Measurements from ENCODE around the gene CCDC192. TPM values are rescaled to one million over a fixed set of nuclear protein-coding genes. Genes with fewer than 3 reads are reported as not detected.

The CCDC192 gene
- total RNA-seq, 1 experiment from 2014 or later: not detected

- Mint-ChIP-seq H3K4me1 (ENCODE audit: insufficient read depth, unreplicated experiment) (no peaks in the 10 kb centered on the region), H3K9me3 (ENCODE audit: unreplicated experiment) (no peaks in the 10 kb centered on the region), H3K4me3 (ENCODE audit: unreplicated experiment) (no peak overlapping the region), H3K36me3 (ENCODE audit: insufficient read depth, unreplicated experiment) (no peaks in the 10 kb centered on the region), H3K27me3 (ENCODE audit: insufficient read depth, unreplicated experiment) (no peaks in the 10 kb centered on the region), H3K27ac (ENCODE audit: low read depth, unreplicated experiment) (no peak overlapping the region)
- no peak for TF ChIP-seq CTCF (IDR thresholded peaks at IDR 0.05; ENCODE audit: unreplicated experiment)
- ChIA-PET POLR2A (interaction anchor here (1.4 to 1.5 kb wide), 2 partner anchors 9 to 10 kb away, joined by 3 to 4 read pairs; no protein-coding TSS in a partner anchor), CTCF (interaction anchor here (0.6 to 1.0 kb wide), 5 partner anchors 10 to 395 kb away, joined by 3 to 4 read pairs (median 3); no protein-coding TSS in a partner anchor)
- no TSS peak for BruUV-seq (replicated peaks)
- no peak for DNase-seq (ENCODE audit: unreplicated experiment)
- intact Hi-C loops (cut with micrococcal nuclease): no loop called here
These were observed 103.6 kb downstream of the CCDC192 start for GRCh38 chr5:127806776-127807175.

DNA sequence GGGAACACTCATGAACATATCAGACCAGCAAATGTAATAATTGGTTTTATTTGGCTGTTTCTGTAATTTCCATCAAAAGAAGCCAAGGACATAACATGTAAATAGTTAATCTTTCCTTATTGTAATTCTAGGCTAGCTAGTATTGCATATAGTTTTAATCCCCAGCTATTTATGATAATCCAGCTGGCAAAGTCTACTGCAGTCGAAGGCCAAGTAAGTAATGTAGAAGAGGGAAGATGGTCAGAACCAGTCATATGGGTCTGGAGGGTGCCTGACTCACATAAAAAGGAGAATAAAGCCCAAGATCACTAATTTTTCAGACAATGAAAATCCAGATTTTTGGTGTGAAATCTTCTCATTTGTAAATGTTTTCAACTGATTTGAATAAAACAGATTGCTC, 106.3 kb downstream of the CCDC192 start:
- no peak for DNase-seq (ENCODE audit: unreplicated experiment)
- Mint-ChIP-seq H3K36me3 (ENCODE audit: insufficient read depth, unreplicated experiment) (no peaks in the 10 kb centered on the region), H3K27ac (ENCODE audit: low read depth, unreplicated experiment) (no peak overlapping the region), H3K4me1 (ENCODE audit: insufficient read depth, unreplicated experiment) (peaks cover 17% of the 10 kb centered on the region), H3K27me3 (ENCODE audit: insufficient read depth, unreplicated experiment) (no peaks in the 10 kb centered on the region), H3K4me3 (ENCODE audit: unreplicated experiment) (no peak overlapping the region), H3K9me3 (ENCODE audit: unreplicated experiment) (no peaks in the 10 kb centered on the region)
- no TSS peak for BruUV-seq (replicated peaks)
- CTCF ChIA-PET: no interaction called here
- POLR2A ChIA-PET: no interaction called here
- TF ChIP-seq CTCF (IDR thresholded peaks at IDR 0.05; ENCODE audit: unreplicated experiment): no peak
- intact Hi-C loops (cut with micrococcal nuclease): no loop called here

DNA sequence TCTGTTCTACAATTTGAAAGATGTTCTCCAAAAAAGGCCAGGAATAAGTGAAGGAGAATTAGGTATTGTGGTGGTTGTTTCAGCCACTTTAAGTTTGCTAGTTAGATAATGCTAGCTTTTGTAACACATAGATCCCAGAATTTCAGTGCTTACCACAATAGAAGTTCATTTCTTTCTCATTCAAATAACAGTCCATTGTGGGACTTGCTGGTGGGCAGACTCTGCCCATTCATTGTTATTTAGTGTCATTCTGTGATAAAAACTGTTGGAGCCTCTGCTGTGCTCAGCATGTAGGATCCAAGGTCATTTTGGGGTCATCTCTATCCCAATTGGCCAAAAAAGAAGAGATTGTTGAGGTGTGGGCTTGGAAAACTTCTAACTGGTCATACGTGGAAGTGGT, 106.8 kb downstream of the CCDC192 start:
- intact Hi-C loops (cut with micrococcal nuclease): loop anchor here (5.0 kb wide), 1 partner anchor 33 kb away; no protein-coding TSS in a partner anchor
- Mint-ChIP-seq H3K27me3 (ENCODE audit: insufficient read depth, unreplicated experiment) (no peaks in the 10 kb centered on the region), H3K4me1 (ENCODE audit: insufficient read depth, unreplicated experiment) (peaks cover 17% of the 10 kb centered on the region), H3K36me3 (ENCODE audit: insufficient read depth, unreplicated experiment) (no peaks in the 10 kb centered on the region), H3K9me3 (ENCODE audit: unreplicated experiment) (no peaks in the 10 kb centered on the region), H3K27ac (ENCODE audit: low read depth, unreplicated experiment) (no peak overlapping the region), H3K4me3 (ENCODE audit: unreplicated experiment) (no peak overlapping the region)
- BruUV-seq (replicated peaks): no TSS peak
- DNase-seq (ENCODE audit: unreplicated experiment): no peak
- TF ChIP-seq CTCF (IDR thresholded peaks at IDR 0.05; ENCODE audit: unreplicated experiment): no peak
- ChIA-PET CTCF (no interaction called here), POLR2A (no interaction called here)

DNA sequence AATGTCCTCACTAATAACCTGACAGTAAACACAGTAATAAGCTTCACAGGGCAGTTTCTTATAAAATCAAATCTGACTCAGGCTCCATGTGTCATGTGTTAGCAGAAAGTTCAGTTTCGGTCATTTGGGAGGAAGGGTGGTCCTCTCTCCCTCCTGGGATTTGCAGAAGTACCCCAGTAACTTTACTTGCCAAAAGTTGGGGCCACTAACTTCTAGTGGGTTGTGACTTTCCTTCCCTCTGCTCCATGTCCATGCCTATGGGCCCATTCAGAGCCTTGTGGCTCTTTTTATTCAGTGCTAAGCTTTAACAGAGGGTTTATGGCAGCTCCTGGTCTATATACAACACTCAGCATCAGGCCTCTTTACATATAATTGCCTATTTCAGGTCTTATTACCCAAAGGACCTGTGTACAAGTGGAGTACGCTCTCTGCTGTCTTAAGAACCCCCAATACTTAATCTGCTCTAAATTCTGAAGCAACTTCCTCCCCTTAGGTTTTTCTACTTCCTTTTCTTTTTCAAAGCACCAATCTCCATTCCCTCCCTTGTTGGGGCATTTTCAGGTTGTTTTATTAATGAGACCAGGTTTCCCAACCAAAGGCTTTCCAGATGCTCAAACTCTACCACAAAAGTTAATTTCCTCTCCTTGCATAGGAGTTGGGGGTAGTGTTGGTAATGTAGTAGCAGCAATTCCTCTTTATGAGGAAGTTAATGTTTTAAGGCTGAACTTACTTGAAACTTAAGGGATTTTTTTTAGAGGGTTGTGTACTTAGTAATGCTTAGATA, 107.7 kb downstream of the CCDC192 start:
- no peak overlapping the region for H3K4me3 Mint-ChIP-seq (ENCODE audit: unreplicated experiment)
- H3K4me1 Mint-ChIP-seq (ENCODE audit: insufficient read depth, unreplicated experiment): peaks cover 17% of the 10 kb centered on the region
- no peaks in the 10 kb centered on the region for H3K27me3 Mint-ChIP-seq (ENCODE audit: insufficient read depth, unreplicated experiment)
- BruUV-seq (replicated peaks): no TSS peak
- POLR2A ChIA-PET: interaction anchor here (0.9 to 1.1 kb wide), 2 partner anchors 57 to 277 kb away, joined by 4 read pairs; no protein-coding TSS in a partner anchor
- DNase-seq (ENCODE audit: unreplicated experiment): no peak
- no peak overlapping the region for H3K27ac Mint-ChIP-seq (ENCODE audit: low read depth, unreplicated experiment)
- no peaks in the 10 kb centered on the region for H3K9me3 Mint-ChIP-seq (ENCODE audit: unreplicated experiment)
- H3K36me3 Mint-ChIP-seq (ENCODE audit: insufficient read depth, unreplicated experiment): no peaks in the 10 kb centered on the region
- CTCF ChIA-PET: no interaction called here
- TF ChIP-seq CTCF (IDR thresholded peaks at IDR 0.05; ENCODE audit: unreplicated experiment): no peak
- intact Hi-C loops (cut with micrococcal nuclease): loop anchor here (5.0 kb wide), 1 partner anchor 34 kb away; no protein-coding TSS in a partner anchor

Measured in MCF 10A (cell line).